ENCODE results near the gene SLC38A6.

DNA sequence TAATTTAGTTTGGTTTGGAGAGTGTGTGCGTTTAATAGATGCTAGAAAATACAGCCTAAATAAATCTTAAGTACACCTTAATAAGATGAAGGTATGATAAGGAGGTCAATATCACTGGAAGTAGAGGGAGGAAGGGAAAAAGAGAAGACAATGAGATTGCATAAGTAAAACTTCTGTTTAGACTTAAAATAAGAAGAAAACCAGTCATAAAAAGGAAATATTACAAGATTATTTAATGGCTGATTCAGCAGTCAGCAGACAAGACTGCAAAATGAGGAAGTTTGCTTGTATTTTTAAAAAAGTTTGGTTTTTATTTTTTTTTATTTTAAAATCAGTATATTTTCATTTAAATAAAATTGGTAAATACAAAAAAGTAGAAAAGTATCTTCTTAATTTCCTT, 3.2 kb downstream of the SLC38A6 start:
- TF ChIP-seq, protein P1, sequence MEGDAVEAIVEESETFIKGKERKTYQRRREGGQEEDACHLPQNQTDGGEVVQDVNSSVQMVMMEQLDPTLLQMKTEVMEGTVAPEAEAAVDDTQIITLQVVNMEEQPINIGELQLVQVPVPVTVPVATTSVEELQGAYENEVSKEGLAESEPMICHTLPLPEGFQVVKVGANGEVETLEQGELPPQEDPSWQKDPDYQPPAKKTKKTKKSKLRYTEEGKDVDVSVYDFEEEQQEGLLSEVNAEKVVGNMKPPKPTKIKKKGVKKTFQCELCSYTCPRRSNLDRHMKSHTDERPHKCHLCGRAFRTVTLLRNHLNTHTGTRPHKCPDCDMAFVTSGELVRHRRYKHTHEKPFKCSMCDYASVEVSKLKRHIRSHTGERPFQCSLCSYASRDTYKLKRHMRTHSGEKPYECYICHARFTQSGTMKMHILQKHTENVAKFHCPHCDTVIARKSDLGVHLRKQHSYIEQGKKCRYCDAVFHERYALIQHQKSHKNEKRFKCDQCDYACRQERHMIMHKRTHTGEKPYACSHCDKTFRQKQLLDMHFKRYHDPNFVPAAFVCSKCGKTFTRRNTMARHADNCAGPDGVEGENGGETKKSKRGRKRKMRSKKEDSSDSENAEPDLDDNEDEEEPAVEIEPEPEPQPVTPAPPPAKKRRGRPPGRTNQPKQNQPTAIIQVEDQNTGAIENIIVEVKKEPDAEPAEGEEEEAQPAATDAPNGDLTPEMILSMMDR (conservative IDR thresholded peaks at IDR 0.05; ENCODE audit: low read depth in 2 of 2), result no peak
- TF ChIP-seq, protein P2, sequence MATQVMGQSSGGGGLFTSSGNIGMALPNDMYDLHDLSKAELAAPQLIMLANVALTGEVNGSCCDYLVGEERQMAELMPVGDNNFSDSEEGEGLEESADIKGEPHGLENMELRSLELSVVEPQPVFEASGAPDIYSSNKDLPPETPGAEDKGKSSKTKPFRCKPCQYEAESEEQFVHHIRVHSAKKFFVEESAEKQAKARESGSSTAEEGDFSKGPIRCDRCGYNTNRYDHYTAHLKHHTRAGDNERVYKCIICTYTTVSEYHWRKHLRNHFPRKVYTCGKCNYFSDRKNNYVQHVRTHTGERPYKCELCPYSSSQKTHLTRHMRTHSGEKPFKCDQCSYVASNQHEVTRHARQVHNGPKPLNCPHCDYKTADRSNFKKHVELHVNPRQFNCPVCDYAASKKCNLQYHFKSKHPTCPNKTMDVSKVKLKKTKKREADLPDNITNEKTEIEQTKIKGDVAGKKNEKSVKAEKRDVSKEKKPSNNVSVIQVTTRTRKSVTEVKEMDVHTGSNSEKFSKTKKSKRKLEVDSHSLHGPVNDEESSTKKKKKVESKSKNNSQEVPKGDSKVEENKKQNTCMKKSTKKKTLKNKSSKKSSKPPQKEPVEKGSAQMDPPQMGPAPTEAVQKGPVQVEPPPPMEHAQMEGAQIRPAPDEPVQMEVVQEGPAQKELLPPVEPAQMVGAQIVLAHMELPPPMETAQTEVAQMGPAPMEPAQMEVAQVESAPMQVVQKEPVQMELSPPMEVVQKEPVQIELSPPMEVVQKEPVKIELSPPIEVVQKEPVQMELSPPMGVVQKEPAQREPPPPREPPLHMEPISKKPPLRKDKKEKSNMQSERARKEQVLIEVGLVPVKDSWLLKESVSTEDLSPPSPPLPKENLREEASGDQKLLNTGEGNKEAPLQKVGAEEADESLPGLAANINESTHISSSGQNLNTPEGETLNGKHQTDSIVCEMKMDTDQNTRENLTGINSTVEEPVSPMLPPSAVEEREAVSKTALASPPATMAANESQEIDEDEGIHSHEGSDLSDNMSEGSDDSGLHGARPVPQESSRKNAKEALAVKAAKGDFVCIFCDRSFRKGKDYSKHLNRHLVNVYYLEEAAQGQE (IDR thresholded peaks at IDR 0.05; ENCODE audit: unreplicated experiment), result no peak
- no peak for TF ChIP-seq CREB1 (CRISPR knock-in tag; IDR thresholded peaks at IDR 0.05; ENCODE audit: low read depth)
- TF ChIP-seq POLR2AphosphoS5 (IDR thresholded peaks at IDR 0.05; ENCODE audit: low read depth), result no peak
- no peak for TF ChIP-seq ZNF331 (CRISPR knock-in tag; IDR thresholded peaks at IDR 0.05; ENCODE audit: low read depth)
- TF ChIP-seq EZH2phosphoT487 (IDR thresholded peaks at IDR 0.05; ENCODE audit: unreplicated experiment), result no peak
- no peak for TF ChIP-seq EZH2 (IDR thresholded peaks at IDR 0.05; ENCODE audit: low read depth, unreplicated experiment)
